ENCODE data around the gene RPS27A.
A peak's percentile ranks its signal among the peaks of the same experiment; 100 is the strongest.
"Not testable (repeated sequence)": the region's sequence is repeated elsewhere in the genome, so short reads cannot be mapped to it uniquely, and the experiment has no call there.

RPS27A gene

GRCh38 chr2:55232084-55232862, at the start of gene RPS27A, which contains the start of gene CLHC1:
TSS of gene RPS27A (plus strand) at chr2:55232688. CDS start at chr2:55232825, 137 bp downstream.
TSS of gene CLHC1 (minus strand) at chr2:55232293. CDS start at chr2:55222411, 9,882 bp downstream.
- peaks cover 11 to 22% of the 10 kb centered on the region in 2 donors for H3K4me1 ChIP-seq (ENCODE audit: control insufficient read depth in 1 of 2, insufficient read depth in 2 of 2, low read length in 2 of 2)
- peak within 1 kb of the TSS; percentile 83 to 99 for H3K4me3 ChIP-seq (ENCODE audit: low read depth in 1 of 2, low read length in 2 of 2)
- no peaks in the 10 kb centered on the region for H3K9me3 ChIP-seq (ENCODE audit: control insufficient read depth in 1 of 2, low read length in 2 of 2)
- no peaks in the 10 kb centered on the region for H3K27me3 ChIP-seq (ENCODE audit: low read depth, low read length)
- peak within 1 kb of the TSS; percentile 99 for H3K27ac ChIP-seq (ENCODE audit: low read length)
- peaks cover 34% of the 10 kb centered on the region in 2 donors for H3K36me3 ChIP-seq (ENCODE audit: control insufficient read depth in 1 of 2, insufficient read depth in 2 of 2, low read length in 2 of 2)

DNA sequence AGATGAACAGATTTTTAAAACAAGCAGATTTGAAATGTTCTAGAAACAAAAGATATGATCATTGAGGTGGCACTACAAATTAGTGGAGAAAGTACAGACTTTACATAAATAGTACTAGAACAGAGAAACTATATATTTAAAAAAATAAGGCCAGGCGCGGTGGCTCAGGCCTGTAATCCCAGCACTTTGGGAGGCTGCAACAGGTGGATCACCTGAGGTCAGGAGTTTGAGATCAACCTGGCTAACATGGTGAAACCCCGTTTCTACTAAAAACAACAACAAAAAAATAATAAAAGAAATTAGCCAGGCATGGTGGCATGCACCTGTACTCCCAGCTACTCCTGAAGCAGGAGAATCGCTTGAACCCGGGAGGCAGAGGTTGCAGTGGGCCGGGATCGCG, 45.7 kb upstream of the RPS27A start:
- not testable (repeated sequence) for H3K4me3 ChIP-seq (ENCODE audit: low read depth in 1 of 2, low read length in 2 of 2); H3K27me3 ChIP-seq (ENCODE audit: low read depth, low read length); H3K9me3 ChIP-seq (ENCODE audit: control insufficient read depth in 1 of 2, low read length in 2 of 2); H3K36me3 ChIP-seq (ENCODE audit: control insufficient read depth in 1 of 2, insufficient read depth in 2 of 2, low read length in 2 of 2); H3K27ac ChIP-seq (ENCODE audit: low read length); H3K4me1 ChIP-seq (ENCODE audit: control insufficient read depth in 1 of 2, insufficient read depth in 2 of 2, low read length in 2 of 2)

DNA sequence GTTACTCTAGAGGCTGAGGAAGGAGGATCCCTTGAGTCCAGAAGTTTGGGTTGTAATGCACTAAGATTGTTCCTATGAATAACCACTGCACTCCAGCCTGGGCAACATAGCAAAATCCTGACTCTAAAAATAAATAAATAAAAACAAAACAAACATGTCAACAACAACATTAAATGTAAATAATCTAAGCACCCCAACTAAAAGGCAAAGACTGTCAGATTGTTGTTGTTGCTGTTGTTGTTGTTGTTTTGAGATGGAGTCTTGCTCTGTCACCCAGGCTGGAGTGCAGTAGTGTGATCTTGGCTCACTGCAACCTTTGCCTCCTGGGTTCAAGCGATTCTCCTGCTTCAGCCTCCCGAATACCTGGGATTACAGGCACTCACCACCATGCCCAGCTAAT, 40.6 kb upstream of the RPS27A start:
- H3K9me3 ChIP-seq (ENCODE audit: control insufficient read depth in 1 of 2, low read length in 2 of 2); H3K27me3 ChIP-seq (ENCODE audit: low read depth, low read length); H3K4me3 ChIP-seq (ENCODE audit: low read depth in 1 of 2, low read length in 2 of 2); H3K4me1 ChIP-seq (ENCODE audit: control insufficient read depth in 1 of 2, insufficient read depth in 2 of 2, low read length in 2 of 2); H3K27ac ChIP-seq (ENCODE audit: low read length): not testable (repeated sequence)
- H3K36me3 ChIP-seq (ENCODE audit: control insufficient read depth in 1 of 2, insufficient read depth in 2 of 2, low read length in 2 of 2): peaks cover 0 to 26% of the 10 kb centered on the region in 2 donors

DNA sequence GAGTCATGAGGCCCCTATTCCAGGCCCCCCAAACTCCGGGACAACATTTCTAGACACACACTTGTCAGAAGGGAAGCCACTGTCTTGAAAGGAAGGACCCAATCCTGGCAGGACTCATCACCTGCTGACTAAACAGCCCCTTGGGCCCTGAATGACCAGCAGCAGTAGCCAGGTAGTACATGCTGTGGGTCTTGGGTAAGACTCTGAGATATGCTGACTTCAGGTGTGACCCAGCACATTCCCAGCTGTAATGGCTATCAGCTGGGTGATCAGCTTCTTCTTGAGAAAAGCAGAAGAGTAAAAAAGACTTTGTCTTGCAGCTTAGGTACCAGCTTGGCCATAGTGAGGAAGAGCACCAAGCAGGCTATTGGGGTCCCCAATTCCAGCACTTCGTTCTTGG, 36.0 kb upstream of the RPS27A start:
- H3K4me3 ChIP-seq (ENCODE audit: low read depth in 1 of 2, low read length in 2 of 2): no peak overlapping the region
- H3K4me1 ChIP-seq (ENCODE audit: control insufficient read depth in 1 of 2, insufficient read depth in 2 of 2, low read length in 2 of 2): no peaks in the 10 kb centered on the region
- H3K36me3 ChIP-seq (ENCODE audit: control insufficient read depth in 1 of 2, insufficient read depth in 2 of 2, low read length in 2 of 2): peaks cover 0 to 25% of the 10 kb centered on the region in 2 donors

DNA sequence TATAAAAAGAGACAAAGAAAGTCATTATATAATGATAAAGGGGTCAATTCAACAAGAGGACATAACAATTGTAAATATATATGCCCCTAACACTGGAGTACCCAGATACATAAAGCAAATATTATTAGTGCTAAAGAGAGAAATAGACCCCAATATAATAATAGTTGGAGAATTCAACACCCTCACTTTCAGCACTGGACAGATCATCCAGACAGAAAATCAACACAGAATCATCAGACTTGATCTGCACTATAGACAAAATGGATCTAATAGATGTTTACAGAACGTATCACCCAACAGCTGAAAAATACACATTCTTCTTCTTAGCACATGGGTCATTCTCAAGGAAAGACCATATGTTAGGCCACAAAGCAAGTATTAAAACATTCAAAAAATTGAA, 32.1 kb upstream of the RPS27A start:
- Histone ChIP-seq H3K4me3 (ENCODE audit: low read depth in 1 of 2, low read length in 2 of 2) (no peak overlapping the region), H3K27me3 (ENCODE audit: low read depth, low read length) (no peaks in the 10 kb centered on the region), H3K9me3 (ENCODE audit: control insufficient read depth in 1 of 2, low read length in 2 of 2) (no peaks in the 10 kb centered on the region), H3K4me1 (ENCODE audit: control insufficient read depth in 1 of 2, insufficient read depth in 2 of 2, low read length in 2 of 2) (no peaks in the 10 kb centered on the region), H3K36me3 (ENCODE audit: control insufficient read depth in 1 of 2, insufficient read depth in 2 of 2, low read length in 2 of 2) (peaks cover 0 to 19% of the 10 kb centered on the region in 2 donors), H3K27ac (ENCODE audit: low read length) (no peak overlapping the region)

More for the DNA sequence above, 36.0 kb upstream of the RPS27A start:
- Histone ChIP-seq H3K27ac (ENCODE audit: low read length) (no peak overlapping the region), H3K27me3 (ENCODE audit: low read depth, low read length) (no peaks in the 10 kb centered on the region), H3K9me3 (ENCODE audit: control insufficient read depth in 1 of 2, low read length in 2 of 2) (peaks cover 0 to 4% of the 10 kb centered on the region in 2 donors)

GRCh38 chr2:55204536-55204935, 28.0 kb upstream of the RPS27A start:
- H3K27ac ChIP-seq (ENCODE audit: low read length): no peak overlapping the region
- H3K4me1 ChIP-seq (ENCODE audit: control insufficient read depth in 1 of 2, insufficient read depth in 2 of 2, low read length in 2 of 2): no peaks in the 10 kb centered on the region
- H3K27me3 ChIP-seq (ENCODE audit: low read depth, low read length): no peaks in the 10 kb centered on the region
- H3K9me3 ChIP-seq (ENCODE audit: control insufficient read depth in 1 of 2, low read length in 2 of 2): no peaks in the 10 kb centered on the region
- peaks cover 0 to 5% of the 10 kb centered on the region in 2 donors for H3K36me3 ChIP-seq (ENCODE audit: control insufficient read depth in 1 of 2, insufficient read depth in 2 of 2, low read length in 2 of 2)
- no peak overlapping the region for H3K4me3 ChIP-seq (ENCODE audit: low read depth in 1 of 2, low read length in 2 of 2)

GRCh38 chr2:55204950-55205349, 27.5 kb upstream of the RPS27A start:
- no peak overlapping the region for H3K27ac ChIP-seq (ENCODE audit: low read length)
- H3K36me3 ChIP-seq (ENCODE audit: control insufficient read depth in 1 of 2, insufficient read depth in 2 of 2, low read length in 2 of 2): peaks cover 0 to 5% of the 10 kb centered on the region in 2 donors
- no peaks in the 10 kb centered on the region for H3K27me3 ChIP-seq (ENCODE audit: low read depth, low read length)
- H3K9me3 ChIP-seq (ENCODE audit: control insufficient read depth in 1 of 2, low read length in 2 of 2): no peaks in the 10 kb centered on the region
- no peaks in the 10 kb centered on the region for H3K4me1 ChIP-seq (ENCODE audit: control insufficient read depth in 1 of 2, insufficient read depth in 2 of 2, low read length in 2 of 2)
- no peak overlapping the region for H3K4me3 ChIP-seq (ENCODE audit: low read depth in 1 of 2, low read length in 2 of 2)

DNA sequence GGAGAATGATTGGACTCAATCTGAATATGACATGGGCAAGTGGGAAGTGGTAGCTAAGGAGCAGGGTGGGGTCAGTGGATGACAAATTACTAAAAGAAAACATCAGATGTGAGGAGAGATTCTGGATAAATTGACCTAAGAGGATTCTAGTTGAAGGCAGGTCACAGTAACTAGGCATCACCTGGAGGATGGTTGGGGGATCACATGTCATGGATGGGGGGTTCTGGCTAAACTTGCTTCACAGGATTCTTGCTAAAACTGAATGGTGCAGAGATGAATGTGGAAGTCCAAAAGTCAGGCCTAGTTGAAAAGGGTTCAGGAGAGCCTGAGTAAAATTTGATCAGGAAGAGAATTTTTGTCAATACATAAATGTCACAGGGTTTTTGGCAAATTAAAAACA, 18.7 kb upstream of the RPS27A start:
- H3K4me1 ChIP-seq (ENCODE audit: control insufficient read depth in 1 of 2, insufficient read depth in 2 of 2, low read length in 2 of 2): no peaks in the 10 kb centered on the region
- H3K27me3 ChIP-seq (ENCODE audit: low read depth, low read length): no peaks in the 10 kb centered on the region
- no peaks in the 10 kb centered on the region for H3K9me3 ChIP-seq (ENCODE audit: control insufficient read depth in 1 of 2, low read length in 2 of 2)
- H3K4me3 ChIP-seq (ENCODE audit: low read depth in 1 of 2, low read length in 2 of 2): no peak overlapping the region
- no peaks in the 10 kb centered on the region for H3K36me3 ChIP-seq (ENCODE audit: control insufficient read depth in 1 of 2, insufficient read depth in 2 of 2, low read length in 2 of 2)
- H3K27ac ChIP-seq (ENCODE audit: low read length): no peak overlapping the region

- Histone ChIP-seq H3K4me1 (ENCODE audit: control insufficient read depth in 1 of 2, insufficient read depth in 2 of 2, low read length in 2 of 2) (peaks cover 0 to 3% of the 10 kb centered on the region in 2 donors), H3K4me3 (ENCODE audit: low read depth in 1 of 2, low read length in 2 of 2) (peak overlapping the region in 1 of 2 donors; percentile 76), H3K9me3 (ENCODE audit: control insufficient read depth in 1 of 2, low read length in 2 of 2) (no peaks in the 10 kb centered on the region), H3K27me3 (ENCODE audit: low read depth, low read length) (no peaks in the 10 kb centered on the region), H3K27ac (ENCODE audit: low read length) (no peak overlapping the region), H3K36me3 (ENCODE audit: control insufficient read depth in 1 of 2, insufficient read depth in 2 of 2, low read length in 2 of 2) (no peaks in the 10 kb centered on the region)
Measured at GRCh38 chr2:55223958-55224760, 8.3 kb upstream of the RPS27A start.

GRCh38 chr2:55224761-55225261, 7.7 kb upstream of the RPS27A start:
- H3K4me1 ChIP-seq (ENCODE audit: control insufficient read depth in 1 of 2, insufficient read depth in 2 of 2, low read length in 2 of 2): peaks cover 0 to 3% of the 10 kb centered on the region in 2 donors
- no peaks in the 10 kb centered on the region for H3K27me3 ChIP-seq (ENCODE audit: low read depth, low read length)
- no peak overlapping the region for H3K4me3 ChIP-seq (ENCODE audit: low read depth in 1 of 2, low read length in 2 of 2)
- no peaks in the 10 kb centered on the region for H3K9me3 ChIP-seq (ENCODE audit: control insufficient read depth in 1 of 2, low read length in 2 of 2)
- H3K36me3 ChIP-seq (ENCODE audit: control insufficient read depth in 1 of 2, insufficient read depth in 2 of 2, low read length in 2 of 2): no peaks in the 10 kb centered on the region
- H3K27ac ChIP-seq (ENCODE audit: low read length): no peak overlapping the region

DNA sequence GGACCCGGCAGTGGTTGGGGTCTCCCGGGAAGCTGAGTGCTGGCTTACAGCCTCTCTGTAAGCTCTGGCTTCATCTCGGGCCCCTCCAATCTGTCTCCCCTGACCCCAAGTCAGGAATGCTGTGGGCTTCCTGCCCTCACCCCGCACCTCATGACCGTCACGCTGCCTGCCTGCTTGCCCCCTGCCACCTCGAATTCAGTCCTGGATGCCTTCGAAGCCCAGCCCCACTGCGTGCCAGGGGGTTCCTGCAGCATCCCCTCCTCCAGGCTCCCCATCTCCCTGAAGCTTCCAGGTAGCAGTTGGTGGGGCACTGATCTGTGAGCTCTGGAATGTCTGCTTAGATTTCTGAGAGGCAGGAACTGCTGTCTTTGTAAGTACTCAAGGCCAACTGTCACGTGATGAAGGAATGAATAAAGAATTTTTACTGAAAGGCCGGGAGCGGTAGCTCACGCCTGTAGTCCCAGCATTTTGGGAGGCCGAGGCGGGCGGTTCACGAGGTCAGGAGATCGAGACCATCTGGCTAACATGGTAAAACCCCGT, 6.9 kb upstream of the RPS27A start:
- Histone ChIP-seq H3K9me3 (ENCODE audit: control insufficient read depth in 1 of 2, low read length in 2 of 2) (no peaks in the 10 kb centered on the region), H3K27ac (ENCODE audit: low read length) (no peak overlapping the region), H3K4me1 (ENCODE audit: control insufficient read depth in 1 of 2, insufficient read depth in 2 of 2, low read length in 2 of 2) (peaks cover 0 to 3% of the 10 kb centered on the region in 2 donors), H3K36me3 (ENCODE audit: control insufficient read depth in 1 of 2, insufficient read depth in 2 of 2, low read length in 2 of 2) (no peaks in the 10 kb centered on the region), H3K4me3 (ENCODE audit: low read depth in 1 of 2, low read length in 2 of 2) (no peak overlapping the region), H3K27me3 (ENCODE audit: low read depth, low read length) (no peaks in the 10 kb centered on the region)

All from muscle layer of duodenum (tissue), 2 donors.